Body of pancreas (tissue), 4 donors: ENCODE data around the gene CNTNAP2.

Experiments
- CTCF ChIP-seq, 7 experiments: fragments of 450-650 bp in 4 of 7; fragments of 200-600 bp in 3 of 7; sonication (generic) in 3 of 7; IDR thresholded peaks; one replicate each; pipeline ENCODE4 v1.5.1; 2016 to 2019; ENCODE audit warnings: antibody characterized with exemption in 7 of 7
- POLR2A ChIP-seq, 3 donors: fragments of 450-650 bp; IDR thresholded peaks; one replicate each; pipeline ENCODE4 v1.6.1; 2016; ENCODE audit warnings: antibody characterized with exemption in 3 of 3, mild to moderate bottlenecking in 2 of 3

GRCh38 chr7:147044941-147045340, 928.3 kb downstream of the CNTNAP2 start:
- TF ChIP-seq CTCF (IDR thresholded peaks at IDR 0.05) (no peak), POLR2A (IDR thresholded peaks at IDR 0.05) (no peak)
